Panc1 (cell line): ENCODE data around the gene ATF6B. TPM values are rescaled to one million over a fixed set of nuclear protein-coding genes. Genes with fewer than 3 reads are reported as not detected.

Source experiments
- ATAC-seq: fragments of 200-7000 bp; cut with Tn5 transposase; 2 replicates; pipeline ENCODE4 v1.9.1; 2020; ENCODE audit warnings: mild to moderate bottlenecking, moderate library complexity
- BruUV-seq: library from RNA; stranded (reverse); fragments of 400-500 nt; replicated peaks from 2 replicates; lab custom pipeline; 2021; lab: Mats Ljungman, UMichigan
- CTCF ChIA-PET: fragments of 300-600 bp; sonication (Branson Sonifier 250); formaldehyde crosslinking; loops from one replicate; lab custom pipeline; 2022; ENCODE audit warnings: antibody characterized with exemption; lab: Charles Lee
- POLR2A ChIA-PET: fragments of 300-600 bp; sonication (Branson Sonifier 250); formaldehyde crosslinking; loops from one replicate; lab custom pipeline; 2022; ENCODE audit warnings: antibody characterized with exemption; lab: Charles Lee
- DNase-seq: peaks from one replicate; pipeline ENCODE4 v3.0.0-alpha.2; 2010; ENCODE audit warnings: low read depth, low spot score
- H3K27ac ChIP-seq: 2 replicates; pipeline ENCODE4 v1.5.1; 2011; ENCODE audit warnings: mild to moderate bottlenecking, low read length, inconsistent platforms
- H3K27me3 ChIP-seq: fragments of 200-500 bp; sonication (Bioruptor generic); 2 replicates; pipeline ENCODE4 v1.6.0; 2014; ENCODE audit warnings: low read length, inconsistent platforms; ENCODE audit not compliant: control insufficient read depth, insufficient read depth
- H3K36me3 ChIP-seq: fragments of 200-500 bp; sonication (Bioruptor generic); 2 replicates; pipeline ENCODE4 v1.5.1; 2014; ENCODE audit warnings: inconsistent platforms, mild to moderate bottlenecking, low read length, moderate library complexity; ENCODE audit not compliant: control insufficient read depth, insufficient read depth
- H3K4me1 ChIP-seq: 2 replicates; pipeline ENCODE4 v1.5.1; 2011; ENCODE audit warnings: inconsistent platforms, mild to moderate bottlenecking, low read length, moderate library complexity; ENCODE audit not compliant: control insufficient read depth, insufficient read depth
- H3K4me3 ChIP-seq, 2 experiments: 2 replicates each; pipeline ENCODE4 v1.5.1; 2011 to 2012; ENCODE audit warnings: low read depth in 2 of 2, low read length in 2 of 2, mild to moderate bottlenecking in 2 of 2, inconsistent platforms in 1 of 2, moderate library complexity in 1 of 2
- H3K9me3 ChIP-seq: fragments of 200-500 bp; sonication (Bioruptor generic); 2 replicates; pipeline ENCODE4 v1.5.1; 2014; ENCODE audit warnings: low read depth, mild to moderate bottlenecking, inconsistent platforms, low read length, moderate library complexity; ENCODE audit not compliant: control insufficient read depth, insufficient read depth
- CTCF ChIP-seq: fragments of 450-650 bp; IDR thresholded peaks from 2 replicates; pipeline ENCODE4 v1.5.1; 2017; ENCODE audit warnings: mild to moderate bottlenecking
- POLR2AphosphoS5 ChIP-seq: IDR thresholded peaks from 2 replicates; pipeline ENCODE4 v1.6.1; 2012; ENCODE audit warnings: mild to moderate bottlenecking, low read depth, low read length, moderate library complexity
- REST ChIP-seq, 2 experiments: IDR thresholded peaks; 2 replicates each; pipeline ENCODE4 v1.6.1; 2011 to 2012; ENCODE audit warnings: low read depth in 2 of 2, control low read depth in 1 of 2, low read length in 1 of 2, mild to moderate bottlenecking in 1 of 2, moderate library complexity in 1 of 2; ENCODE audit not compliant: insufficient read depth in 1 of 2
- SIN3A ChIP-seq: IDR thresholded peaks from 2 replicates; pipeline ENCODE4 v1.6.1; 2012; ENCODE audit warnings: low read depth, mild to moderate bottlenecking, low read length, moderate library complexity, borderline replicate concordance; ENCODE audit not compliant: insufficient read depth
- TCF7L2 ChIP-seq: IDR thresholded peaks from 2 replicates; pipeline ENCODE4 v1.6.1; 2011; ENCODE audit warnings: mild to moderate bottlenecking, low read depth, low read length, inconsistent platforms
- in situ Hi-C: cut with HindIII; loops from 2 replicates; pipeline ENCODE4 v1.10.0; 2016; ENCODE audit warnings: low sequenced_read_pairs, low pct_unique_long_range_greater_than_20kb
- intact Hi-C: fragments of 100-400 bp; cut with micrococcal nuclease; formaldehyde crosslinking; loops from one replicate; pipeline ENCODE4 v1.10.0; 2022; ENCODE audit not compliant: unreplicated experiment
- total RNA-seq: library from RNA; stranded (reverse); gene quantifications from one replicate; pipeline ENCODE4 v1.2.1, GENCODE V29; 2021; ENCODE audit not compliant: unreplicated experiment

ATF6B gene
- total RNA-seq, 1 experiment from 2014 or later, result 127 TPM

GRCh38 chr6:32084780-32085179 is 43.3 kb downstream of the ATF6B start:
- CTCF ChIA-PET, result interaction anchor here (0.6 kb wide), 1 partner anchor 38 kb away, joined by 11 read pairs; no protein-coding TSS in a partner anchor

More at GRCh38 chr6:32084780-32085179, 43.3 kb downstream of the ATF6B start:
- TF ChIP-seq REST (IDR thresholded peaks at IDR 0.05; ENCODE audit: insufficient read depth in 1 of 2, low read depth in 2 of 2, low read length in 1 of 2) (no peak), CTCF (no peak), TCF7L2 (no peak), SIN3A (no peak), POLR2AphosphoS5 (no peak)
- H3K36me3 ChIP-seq, result no peaks in the 10 kb centered on the region
- in situ Hi-C loops (no loop called here), intact Hi-C loops (no loop called here)
- no peaks in the 10 kb centered on the region for H3K27me3 ChIP-seq
- no TSS peak for BruUV-seq
- H3K9me3 ChIP-seq, result no peaks in the 10 kb centered on the region
- no peak for DNase-seq
- POLR2A ChIA-PET, result no interaction called here
- no peak overlapping the region for H3K27ac ChIP-seq
- H3K4me3 ChIP-seq, result no peak overlapping the region
- no peaks in the 10 kb centered on the region for H3K4me1 ChIP-seq
- no peak for ATAC-seq
